Panc1 (cell line): ENCODE data around the gene CLEC20A. TPM values are rescaled to one million over a fixed set of nuclear protein-coding genes. Genes with fewer than 3 reads are reported as not detected.

Experiments
- ATAC-seq: fragments of 200-7000 bp; cut with Tn5 transposase; 2 replicates; pipeline ENCODE4 v1.9.1; 2020; ENCODE audit warnings: mild to moderate bottlenecking, moderate library complexity
- BruUV-seq: library from RNA; stranded (reverse); fragments of 400-500 nt; replicated peaks from 2 replicates; lab custom pipeline; 2021; lab: Mats Ljungman, UMichigan
- CTCF ChIA-PET: fragments of 300-600 bp; sonication (Branson Sonifier 250); formaldehyde crosslinking; loops from one replicate; lab custom pipeline; 2022; ENCODE audit warnings: antibody characterized with exemption; lab: Charles Lee
- POLR2A ChIA-PET: fragments of 300-600 bp; sonication (Branson Sonifier 250); formaldehyde crosslinking; loops from one replicate; lab custom pipeline; 2022; ENCODE audit warnings: antibody characterized with exemption; lab: Charles Lee
- DNase-seq: peaks from one replicate; pipeline ENCODE4 v3.0.0-alpha.2; 2010; ENCODE audit warnings: low read depth, low spot score
- H3K27ac ChIP-seq: 2 replicates; pipeline ENCODE4 v1.5.1; 2011; ENCODE audit warnings: mild to moderate bottlenecking, low read length, inconsistent platforms
- H3K27me3 ChIP-seq: fragments of 200-500 bp; sonication (Bioruptor generic); 2 replicates; pipeline ENCODE4 v1.6.0; 2014; ENCODE audit warnings: low read length, inconsistent platforms; ENCODE audit not compliant: control insufficient read depth, insufficient read depth
- H3K36me3 ChIP-seq: fragments of 200-500 bp; sonication (Bioruptor generic); 2 replicates; pipeline ENCODE4 v1.5.1; 2014; ENCODE audit warnings: inconsistent platforms, mild to moderate bottlenecking, low read length, moderate library complexity; ENCODE audit not compliant: control insufficient read depth, insufficient read depth
- H3K4me1 ChIP-seq: 2 replicates; pipeline ENCODE4 v1.5.1; 2011; ENCODE audit warnings: inconsistent platforms, mild to moderate bottlenecking, low read length, moderate library complexity; ENCODE audit not compliant: control insufficient read depth, insufficient read depth
- H3K4me3 ChIP-seq, 2 experiments: 2 replicates each; pipeline ENCODE4 v1.5.1; 2011 to 2012; ENCODE audit warnings: low read depth in 2 of 2, low read length in 2 of 2, mild to moderate bottlenecking in 2 of 2, inconsistent platforms in 1 of 2, moderate library complexity in 1 of 2
- H3K9me3 ChIP-seq: fragments of 200-500 bp; sonication (Bioruptor generic); 2 replicates; pipeline ENCODE4 v1.5.1; 2014; ENCODE audit warnings: low read depth, mild to moderate bottlenecking, inconsistent platforms, low read length, moderate library complexity; ENCODE audit not compliant: control insufficient read depth, insufficient read depth
- CTCF ChIP-seq: fragments of 450-650 bp; IDR thresholded peaks from 2 replicates; pipeline ENCODE4 v1.5.1; 2017; ENCODE audit warnings: mild to moderate bottlenecking
- POLR2AphosphoS5 ChIP-seq: IDR thresholded peaks from 2 replicates; pipeline ENCODE4 v1.6.1; 2012; ENCODE audit warnings: mild to moderate bottlenecking, low read depth, low read length, moderate library complexity
- REST ChIP-seq, 2 experiments: IDR thresholded peaks; 2 replicates each; pipeline ENCODE4 v1.6.1; 2011 to 2012; ENCODE audit warnings: low read depth in 2 of 2, control low read depth in 1 of 2, low read length in 1 of 2, mild to moderate bottlenecking in 1 of 2, moderate library complexity in 1 of 2; ENCODE audit not compliant: insufficient read depth in 1 of 2
- SIN3A ChIP-seq: IDR thresholded peaks from 2 replicates; pipeline ENCODE4 v1.6.1; 2012; ENCODE audit warnings: low read depth, mild to moderate bottlenecking, low read length, moderate library complexity, borderline replicate concordance; ENCODE audit not compliant: insufficient read depth
- TCF7L2 ChIP-seq: IDR thresholded peaks from 2 replicates; pipeline ENCODE4 v1.6.1; 2011; ENCODE audit warnings: mild to moderate bottlenecking, low read depth, low read length, inconsistent platforms
- in situ Hi-C: cut with HindIII; loops from 2 replicates; pipeline ENCODE4 v1.10.0; 2016; ENCODE audit warnings: low sequenced_read_pairs, low pct_unique_long_range_greater_than_20kb
- intact Hi-C: fragments of 100-400 bp; cut with micrococcal nuclease; formaldehyde crosslinking; loops from one replicate; pipeline ENCODE4 v1.10.0; 2022; ENCODE audit not compliant: unreplicated experiment
- total RNA-seq: library from RNA; stranded (reverse); gene quantifications from one replicate; pipeline ENCODE4 v1.2.1, GENCODE V29; 2021; ENCODE audit not compliant: unreplicated experiment

CLEC20A gene
- total RNA-seq, 1 experiment from 2014 or later = not detected

GRCh38 chr1:178495741-178496409 is 889 bp downstream of the CLEC20A start:
- in situ Hi-C loops = no loop called here
- no peak for ATAC-seq
- Histone ChIP-seq H3K36me3 (no peaks in the 10 kb centered on the region), H3K4me1 (no peaks in the 10 kb centered on the region), H3K27ac (no peak overlapping the region), H3K4me3 (no peak overlapping the region), H3K9me3 (no peaks in the 10 kb centered on the region), H3K27me3 (no peaks in the 10 kb centered on the region)
- TF ChIP-seq REST (IDR thresholded peaks at IDR 0.05; ENCODE audit: insufficient read depth in 1 of 2, low read depth in 2 of 2, low read length in 1 of 2) = no peak
- TF ChIP-seq SIN3A = no peak
- TF ChIP-seq TCF7L2 = no peak
- no peak for TF ChIP-seq POLR2AphosphoS5
- no peak for TF ChIP-seq CTCF
- BruUV-seq = no TSS peak
- ChIA-PET POLR2A (interaction anchor here (0.6 kb wide), 1 partner anchor 42 kb away, joined by 18 read pairs; no protein-coding TSS in a partner anchor), CTCF (no interaction called here)
- no peak for DNase-seq
- intact Hi-C loops = no loop called here

GRCh38 chr1:178495158-178495557 is 1.6 kb downstream of the CLEC20A start:
- POLR2A ChIA-PET = interaction anchor here (0.6 kb wide), 2 partner anchors 41 to 57 kb away, joined by 11 to 18 read pairs; no protein-coding TSS in a partner anchor
- Histone ChIP-seq H3K36me3 (no peaks in the 10 kb centered on the region), H3K9me3 (no peaks in the 10 kb centered on the region), H3K27me3 (no peaks in the 10 kb centered on the region), H3K4me1 (no peaks in the 10 kb centered on the region), H3K4me3 (no peak overlapping the region), H3K27ac (no peak overlapping the region)
- intact Hi-C loops (no loop called here), in situ Hi-C loops (no loop called here)
- no TSS peak for BruUV-seq
- DNase-seq = no peak
- ATAC-seq = no peak
- CTCF ChIA-PET = no interaction called here
- TF ChIP-seq REST (IDR thresholded peaks at IDR 0.05; ENCODE audit: insufficient read depth in 1 of 2, low read depth in 2 of 2, low read length in 1 of 2) (no peak), TCF7L2 (no peak), SIN3A (no peak), CTCF (no peak), POLR2AphosphoS5 (no peak)
